Measurements from ENCODE around the gene MLX.

Gene MLX

DNA sequence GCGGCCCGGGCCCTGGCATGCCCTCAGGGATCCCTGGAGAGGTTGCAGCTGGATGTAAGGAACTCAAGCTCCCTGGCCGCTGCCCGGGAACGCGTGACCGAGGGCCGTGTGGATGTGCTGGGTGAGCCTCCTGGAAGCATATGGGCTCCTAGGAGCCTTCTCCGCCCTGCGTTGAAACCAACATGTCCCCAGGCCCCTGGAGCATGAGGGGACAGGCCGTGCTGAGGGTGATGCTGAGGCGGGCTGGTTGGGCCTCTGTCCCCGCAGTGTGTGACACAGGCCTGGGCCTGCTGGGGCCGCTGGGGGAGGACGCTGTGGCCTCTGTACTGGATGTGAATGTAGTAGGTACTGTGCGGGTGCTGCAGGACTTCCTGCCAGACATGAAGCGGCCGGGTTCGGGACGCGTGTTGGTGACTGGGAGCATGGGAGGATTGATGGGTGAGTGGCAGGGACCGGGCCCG is 19.9 kb upstream of the MLX start:
- no peak overlapping the region for H3K27ac ChIP-seq
- TF ChIP-seq, protein P1, sequence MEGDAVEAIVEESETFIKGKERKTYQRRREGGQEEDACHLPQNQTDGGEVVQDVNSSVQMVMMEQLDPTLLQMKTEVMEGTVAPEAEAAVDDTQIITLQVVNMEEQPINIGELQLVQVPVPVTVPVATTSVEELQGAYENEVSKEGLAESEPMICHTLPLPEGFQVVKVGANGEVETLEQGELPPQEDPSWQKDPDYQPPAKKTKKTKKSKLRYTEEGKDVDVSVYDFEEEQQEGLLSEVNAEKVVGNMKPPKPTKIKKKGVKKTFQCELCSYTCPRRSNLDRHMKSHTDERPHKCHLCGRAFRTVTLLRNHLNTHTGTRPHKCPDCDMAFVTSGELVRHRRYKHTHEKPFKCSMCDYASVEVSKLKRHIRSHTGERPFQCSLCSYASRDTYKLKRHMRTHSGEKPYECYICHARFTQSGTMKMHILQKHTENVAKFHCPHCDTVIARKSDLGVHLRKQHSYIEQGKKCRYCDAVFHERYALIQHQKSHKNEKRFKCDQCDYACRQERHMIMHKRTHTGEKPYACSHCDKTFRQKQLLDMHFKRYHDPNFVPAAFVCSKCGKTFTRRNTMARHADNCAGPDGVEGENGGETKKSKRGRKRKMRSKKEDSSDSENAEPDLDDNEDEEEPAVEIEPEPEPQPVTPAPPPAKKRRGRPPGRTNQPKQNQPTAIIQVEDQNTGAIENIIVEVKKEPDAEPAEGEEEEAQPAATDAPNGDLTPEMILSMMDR (conservative IDR thresholded peaks at IDR 0.05): no peak

DNA sequence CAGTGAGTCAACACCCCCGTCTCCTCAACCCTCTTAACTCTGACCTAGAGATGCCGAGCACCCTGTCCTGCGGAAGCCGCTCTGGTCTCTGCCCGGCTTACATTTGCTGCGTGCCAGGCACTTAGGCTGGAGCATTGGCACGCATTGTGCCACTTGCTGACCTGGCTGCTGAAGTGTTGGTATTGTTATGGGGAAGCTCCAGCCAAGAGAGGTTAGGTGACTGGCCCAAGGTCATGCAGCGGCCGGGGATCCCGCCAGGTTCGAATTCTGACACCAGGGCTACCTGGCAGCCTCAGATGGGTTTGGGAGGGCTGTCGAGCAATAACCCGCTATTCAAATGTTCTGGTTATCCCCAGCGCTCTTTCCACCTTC is 19.2 kb upstream of the MLX start:
- TF ChIP-seq, protein P1 (conservative IDR thresholded peaks at IDR 0.05): no peak

DNA sequence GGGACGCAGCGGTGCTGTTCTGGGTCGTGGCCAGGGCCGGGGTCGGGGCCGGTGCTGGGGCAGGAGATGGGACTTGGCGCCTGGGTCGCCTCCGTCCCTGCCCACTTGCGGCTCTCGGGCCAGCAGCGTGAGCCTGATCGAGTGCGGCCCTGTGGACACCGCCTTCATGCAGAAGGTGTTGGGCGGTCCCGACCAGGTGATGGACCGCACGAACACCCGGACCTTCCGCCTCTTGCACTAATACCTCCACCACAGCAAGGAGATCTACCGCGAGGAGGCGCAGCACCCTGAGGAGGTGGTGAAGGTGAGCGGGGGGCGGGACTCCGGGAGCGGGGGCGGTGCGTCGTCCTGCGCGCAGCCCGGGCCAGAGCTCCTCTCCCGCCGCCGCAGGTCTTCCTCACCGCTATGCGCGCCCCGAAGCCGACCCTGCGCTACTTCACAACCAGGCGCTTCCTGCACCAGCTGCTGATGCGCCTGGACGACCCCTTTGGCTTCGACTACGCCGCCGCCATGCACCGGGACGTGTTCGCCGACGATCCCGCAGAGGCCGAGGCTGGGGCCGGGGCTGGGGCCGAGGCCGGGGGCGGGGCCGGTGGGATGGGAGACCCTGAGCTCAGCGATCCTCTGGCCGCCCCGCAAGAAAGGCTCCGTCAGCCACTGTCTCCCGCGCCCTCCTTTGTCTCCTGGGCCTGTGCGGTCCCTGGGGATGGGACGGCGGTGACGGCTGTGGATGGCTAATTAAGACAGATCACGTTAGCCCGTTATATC is 18.6 kb upstream of the MLX start:
- TF ChIP-seq, protein P1 (conservative IDR thresholded peaks at IDR 0.05): peak; percentile 77

More for the DNA sequence above, 19.2 kb upstream of the MLX start:
- peak overlapping the region; percentile 40; the same call in 1 of the 2 replicates for H3K27ac ChIP-seq

DNA sequence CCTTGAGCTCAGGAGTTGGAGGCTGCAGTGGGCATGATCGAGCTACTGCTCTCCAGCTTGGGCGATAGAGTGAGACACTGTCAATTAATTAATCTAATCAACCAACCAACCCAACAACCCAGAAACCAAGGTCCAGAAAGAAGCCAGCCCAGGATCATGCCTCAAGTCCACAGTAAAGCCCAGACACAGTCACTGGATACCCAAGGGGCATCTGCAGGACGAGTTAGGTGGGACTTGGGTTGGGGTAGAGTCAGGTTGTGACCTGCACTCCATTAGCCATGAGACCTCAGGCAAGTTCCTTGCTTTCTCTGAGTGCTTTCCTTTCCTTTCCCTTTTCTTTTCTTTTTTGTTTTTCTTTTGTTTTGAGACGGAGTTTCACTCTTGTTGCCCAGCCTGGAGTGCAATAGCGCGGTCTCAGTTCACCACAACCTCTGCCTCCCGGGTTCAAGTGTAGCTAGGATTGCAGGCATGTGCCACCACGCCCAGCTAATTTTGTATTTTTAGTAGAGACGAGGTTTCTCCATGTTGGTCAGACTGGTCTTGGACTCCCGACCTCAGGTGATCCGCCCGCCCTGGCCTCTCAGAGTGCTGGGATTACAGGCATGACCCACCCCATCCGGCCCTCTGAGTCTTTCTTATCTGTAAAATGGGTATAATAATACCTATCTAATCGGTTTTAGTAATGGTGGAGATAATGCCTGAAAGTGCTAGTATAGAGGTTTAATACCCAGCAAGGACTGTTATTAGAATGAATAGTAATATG is 17.7 kb upstream of the MLX start:
- TF ChIP-seq, protein P1 (conservative IDR thresholded peaks at IDR 0.05): no peak
- H3K27ac ChIP-seq: peak overlapping the region; percentile 40; the same call in 1 of the 2 replicates

More for the DNA sequence above, 18.6 kb upstream of the MLX start:
- peak overlapping the region; percentile 40; the same call in 1 of the 2 replicates for H3K27ac ChIP-seq

DNA sequence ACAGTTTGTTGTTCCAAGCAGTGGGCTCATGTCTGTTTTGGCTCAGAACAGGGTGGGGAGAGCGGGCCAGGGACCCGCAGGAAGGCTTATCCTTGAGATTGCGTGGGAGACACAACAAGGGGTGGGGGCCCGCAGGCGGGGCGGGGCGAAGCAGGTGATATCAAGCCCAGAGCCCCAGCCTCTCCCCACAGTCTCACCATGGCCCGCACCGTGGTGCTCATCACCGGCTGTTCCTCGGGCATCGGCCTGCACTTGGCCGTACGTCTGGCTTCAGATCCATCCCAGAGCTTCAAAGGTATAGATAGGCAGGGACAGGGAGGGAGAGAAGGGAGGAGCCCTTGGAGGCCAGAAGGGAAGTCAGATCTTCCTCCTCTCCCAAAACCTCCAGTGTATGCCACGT is 14.2 kb upstream of the MLX start, which contains the start of gene HSD17B1:
Gene HSD17B1 (plus strand): TSS at position 188 of the 400 bp plus-strand sequence. CDS start 11 bp downstream, at position 199.
- H3K27ac ChIP-seq: peak within 1 kb of the TSS; percentile 79; the same call in 1 of the 2 replicates

DNA sequence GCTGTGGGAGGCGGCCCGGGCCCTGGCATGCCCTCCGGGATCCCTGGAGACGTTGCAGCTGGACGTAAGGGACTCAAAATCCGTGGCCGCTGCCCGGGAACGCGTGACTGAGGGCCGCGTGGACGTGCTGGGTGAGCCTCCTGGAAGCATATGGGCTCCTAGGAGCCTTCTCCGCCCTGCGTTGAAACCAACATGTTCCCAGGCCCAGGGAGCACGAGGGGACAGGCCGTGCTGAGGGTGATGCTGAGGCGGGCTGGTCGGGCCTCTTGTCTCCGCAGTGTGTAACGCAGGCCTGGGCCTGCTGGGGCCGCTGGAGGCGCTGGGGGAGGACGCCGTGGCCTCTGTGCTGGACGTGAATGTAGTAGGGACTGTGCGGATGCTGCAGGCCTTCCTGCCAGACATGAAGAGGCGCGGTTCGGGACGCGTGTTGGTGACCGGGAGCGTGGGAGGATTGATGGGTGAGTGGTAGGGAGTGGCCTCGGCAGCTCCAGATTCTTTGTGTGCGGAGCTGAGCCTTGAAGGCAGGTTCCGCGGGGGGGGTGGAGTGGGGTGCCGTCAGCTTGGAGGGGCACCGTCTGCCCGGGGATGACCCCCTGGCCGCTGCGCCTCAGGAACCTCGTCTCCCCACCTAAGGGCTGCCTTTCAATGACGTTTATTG is 13.6 kb upstream of the MLX start:
- TF ChIP-seq, protein P1 (conservative IDR thresholded peaks at IDR 0.05): no peak
- no peak overlapping the region for H3K27ac ChIP-seq

DNA sequence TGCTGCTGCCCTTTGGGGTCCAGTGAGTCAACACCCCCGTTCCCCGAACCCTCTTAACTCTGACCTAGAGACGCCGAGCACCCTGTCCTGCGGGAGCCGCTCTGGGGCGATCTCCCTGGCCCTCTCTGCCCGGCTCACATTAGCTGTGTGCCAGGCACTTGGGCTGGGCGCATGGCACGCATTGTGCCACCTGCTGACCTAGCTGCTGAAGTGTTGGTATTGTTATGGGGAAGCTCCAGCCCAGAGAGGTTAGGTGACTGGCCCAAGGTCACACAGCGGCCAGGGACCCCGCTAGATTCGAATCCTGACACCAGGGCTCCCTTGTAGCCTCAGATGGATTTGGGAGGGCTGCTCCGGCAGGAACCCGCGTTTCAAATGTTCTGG is 13.0 kb upstream of the MLX start:
- peak overlapping the region; percentile 79 for H3K27ac ChIP-seq
- TF ChIP-seq, protein P1 (conservative IDR thresholded peaks at IDR 0.05): 0 out of 2 replicates have a peak, but pooled peaks have one; percentile 6
